GM12878 (cell line): ENCODE data around the gene RGS6. TPM values are rescaled to one million over a fixed set of nuclear protein-coding genes. Genes with fewer than 3 reads are reported as not detected.

Source experiments
- ATAC-seq: fragments of 200-7000 bp; cut with Tn5 transposase; 3 replicates; pipeline ENCODE4 v1.9.1; 2020; ENCODE audit warnings: mild to moderate bottlenecking, moderate library complexity
- BruUV-seq: library from RNA; stranded (reverse); fragments of 400-500 nt; replicated peaks from 2 replicates; lab custom pipeline; 2021; lab: Mats Ljungman, UMichigan
- CTCF ChIA-PET: fragments of 300-600 bp; sonication (Branson Sonifier 250); formaldehyde crosslinking; extraction: SDS; loops from one replicate; lab custom pipeline; 2021; ENCODE audit warnings: inconsistent platforms; lab: Yijun Ruan, JAX
- POLR2A ChIA-PET: fragments of 350-600 bp; formaldehyde crosslinking; extraction: SDS; loops from one replicate; lab custom pipeline; 2021; ENCODE audit warnings: inconsistent platforms; lab: Charles Lee
- RAD21 ChIA-PET: fragments of 300-600 bp; sonication (Branson Sonifier 250); formaldehyde crosslinking; loops from one replicate; lab custom pipeline; 2023; ENCODE audit warnings: antibody characterized with exemption; ENCODE audit not compliant: unreplicated experiment; lab: Charles Lee
- SMC1A ChIA-PET: fragments of 300-600 bp; sonication (Branson Sonifier 250); formaldehyde crosslinking; loops from one replicate; lab custom pipeline; 2023; ENCODE audit not compliant: unreplicated experiment, uncharacterized antibody; lab: Charles Lee
- DNase-seq: peaks from one replicate; pipeline ENCODE4 v3.0.0-alpha.2; 2011; ENCODE audit warnings: low read depth, low spot score
- FAIRE-seq: peaks from 3 replicates; lab custom pipeline; 2011; peaks lifted over from hg19 to GRCh38; lab: Jason Lieb, UNC
- H2AFZ ChIP-seq: 2 replicates; pipeline ENCODE4 v1.6.0; 2011; ENCODE audit warnings: low read depth, low read length, control low read depth; ENCODE audit not compliant: control insufficient read depth
- H3K27ac ChIP-seq: 2 replicates; pipeline ENCODE4 v1.5.1; 2011; ENCODE audit warnings: control low read depth; ENCODE audit not compliant: control insufficient read depth, insufficient read depth
- H3K27me3 ChIP-seq, 2 experiments: replicated peaks in 1 of 2; 2 replicates each; pipeline versions ENCODE4 v1.6.0 to v1.6.1; 2011; ENCODE audit warnings: low read length in 1 of 2; ENCODE audit not compliant: control insufficient read depth in 2 of 2, insufficient read depth in 2 of 2
- H3K36me3 ChIP-seq, 2 experiments: 2 replicates each; pipeline ENCODE4 v1.5.1; 2011; ENCODE audit warnings: low read length in 1 of 2; ENCODE audit not compliant: control insufficient read depth in 2 of 2, insufficient read depth in 2 of 2
- H3K4me1 ChIP-seq: 2 replicates; pipeline ENCODE4 v1.6.1; 2011; ENCODE audit warnings: mild to moderate bottlenecking, low read length, moderate library complexity, mixed read lengths; ENCODE audit not compliant: control insufficient read depth, insufficient read depth
- H3K4me2 ChIP-seq: 2 replicates; pipeline ENCODE4 v1.6.0; 2011; ENCODE audit warnings: control low read depth; ENCODE audit not compliant: control insufficient read depth, insufficient read depth
- H3K4me3 ChIP-seq: fragments of 200-600 bp; sonication (generic); 2 replicates; pipeline ENCODE4 v1.5.1; 2016
- H3K79me2 ChIP-seq: 2 replicates; pipeline ENCODE4 v1.6.0; 2011; ENCODE audit warnings: low read length; ENCODE audit not compliant: control insufficient read depth, insufficient read depth
- H3K9ac ChIP-seq: 2 replicates; pipeline ENCODE4 v1.8.0; 2011; ENCODE audit warnings: low read length, control low read depth, mixed read lengths; ENCODE audit not compliant: control insufficient read depth, insufficient read depth
- H3K9me3 ChIP-seq: replicated peaks from 3 replicates; pipeline ENCODE4 v1.5.1; 2011; ENCODE audit warnings: mild to moderate bottlenecking, low read length; ENCODE audit not compliant: control insufficient read depth, insufficient read depth
- H4K20me1 ChIP-seq: 2 replicates; pipeline ENCODE4 v1.6.0; 2011; ENCODE audit not compliant: control insufficient read depth, insufficient read depth
- BACH1 ChIP-seq: fragments of 450-650 bp; IDR thresholded peaks from 2 replicates; pipeline ENCODE4 v1.6.1; 2017; ENCODE audit warnings: mild to moderate bottlenecking, borderline replicate concordance
- LARP7 ChIP-seq: fragments of 450-650 bp; IDR thresholded peaks from 2 replicates; pipeline ENCODE4 v1.6.1; 2017; ENCODE audit warnings: mild to moderate bottlenecking
- MYC ChIP-seq: IDR thresholded peaks from 2 replicates; pipeline ENCODE4 v1.6.1; 2011; ENCODE audit warnings: mild to moderate bottlenecking, low read length, moderate library complexity, inconsistent platforms; ENCODE audit not compliant: insufficient read depth, insufficient replicate concordance, insufficient read length, severe bottlenecking
- RAD21 ChIP-seq: IDR thresholded peaks from 2 replicates; pipeline ENCODE4 v1.6.1; 2011; ENCODE audit warnings: mild to moderate bottlenecking, low read depth, low read length, moderate library complexity; ENCODE audit not compliant: insufficient read depth
- SMAD1 ChIP-seq: fragments of 450-650 bp; IDR thresholded peaks from 2 replicates; pipeline ENCODE4 v1.6.1; 2018; ENCODE audit warnings: mild to moderate bottlenecking, low read depth; ENCODE audit not compliant: partially characterized antibody
- SMAD5 ChIP-seq: IDR thresholded peaks from 2 replicates; pipeline ENCODE4 v1.6.1; 2016; ENCODE audit warnings: antibody characterized with exemption, low read depth
- ZNF217 ChIP-seq: fragments of 450-650 bp; IDR thresholded peaks from 2 replicates; pipeline ENCODE4 v1.6.1; 2017; ENCODE audit warnings: antibody characterized with exemption, mild to moderate bottlenecking
- WGBS: methylation state at CpG from one replicate; pipeline ENCODE4 v1.1.6; 2016; ENCODE audit warnings: low lambda C conversion rate; ENCODE audit not compliant: insufficient replicate concordance, insufficient coverage; ENCODE audit errors: missing lambda C conversion rate; 5-methylcytosine and 5-hydroxymethylcytosine counted together
- in situ Hi-C: fragments of 300-500 bp; cut with MboI; formaldehyde crosslinking; loops from 9 replicates; pipeline ENCODE4 v1.14.3; 2018; ENCODE audit warnings: mixed read lengths
- intact Hi-C: fragments of 100-400 bp; cut with micrococcal nuclease; formaldehyde crosslinking; loops from one replicate; pipeline ENCODE4 v1.14.2; 2022; ENCODE audit not compliant: unreplicated experiment
- polyA plus RNA-seq, 11 experiments: library from polyadenylated mRNA; depleted of rRNA in 4 of 11; unstranded in 6 of 11; stranded (reverse) in 5 of 11; fragments of >200 nt; fragmentation: Nextera tagmentation in 4 of 11; fragmentation: Illumina TruSeq in 1 of 11; extraction: Ambion mirVana in 4 of 11; extraction: Trizol in 1 of 11; gene quantifications; 1 replicate in 1 of 11; 2 replicates in 10 of 11; pipeline versions ENCODE4 v1.2.1 to v1.2.3, GENCODE V29; 2011 to 2016; ENCODE audit warnings: inconsistent platforms in 2 of 11, missing spikeins in 2 of 11, low read depth in 1 of 11
- total RNA-seq, 4 experiments: library from RNA; depleted of rRNA in 3 of 4; stranded (reverse); fragments of >200 nt in 3 of 4; fragmentation: Illumina TruSeq in 1 of 4; extraction: Trizol in 1 of 4; gene quantifications; 2 replicates each; pipeline versions ENCODE4 v1.2.1 to v1.2.3, GENCODE V29; 2013 to 2021

The RGS6 gene
- total and polyA plus RNA-seq, 10 of the 15 experiments (the other 5 are each of a cell fraction or from before 2014, with no cell fraction given) = 3.9 to 18.1 (median 12.4) TPM

- TF ChIP-seq RAD21 (0 out of 2 replicates have a peak, but pooled peaks have one; percentile 10), SMAD5 (no peak), LARP7 (no peak), MYC (no peak), SMAD1 (no peak), ZNF217 (no peak), BACH1 (no peak)
- FAIRE-seq (no peak), DNase-seq (no peak), ATAC-seq (no peak)
- Histone ChIP-seq H2AFZ (no peak overlapping the region), H4K20me1 (no peaks in the 10 kb centered on the region), H3K27ac (no peak overlapping the region), H3K4me2 (no peak overlapping the region), H3K36me3 (no peaks in the 10 kb centered on the region), H3K9me3 (no peaks in the 10 kb centered on the region), H3K4me1 (peaks cover 19% of the 10 kb centered on the region), H3K9ac (no peak overlapping the region), H3K79me2 (no peaks in the 10 kb centered on the region), H3K27me3 (no peaks in the 10 kb centered on the region), H3K4me3 (no peak overlapping the region)
- BruUV-seq = no TSS peak
- POLR2A ChIA-PET = no interaction called here
- SMC1A ChIA-PET = interaction anchor here (1.0 to 8.8 kb wide), 4 partner anchors 18 to 47 kb away, joined by 3 to 91 read pairs (median 6); no protein-coding TSS in a partner anchor
- WGBS = 92% methylated on average over 14 of the region's 14 CpGs
- intact Hi-C loops = no loop called here
- CTCF ChIA-PET = interaction anchor here (1.0 to 10.8 kb wide), 3 partner anchors 25 to 42 kb away, joined by 4 to 128 read pairs (median 4); no protein-coding TSS in a partner anchor
- RAD21 ChIA-PET = interaction anchor here (0.8 to 1.5 kb wide), 2 partner anchors 29 to 41 kb away, joined by 3 read pairs; no protein-coding TSS in a partner anchor
- in situ Hi-C loops = no loop called here
Observed at GRCh38 chr14:72472845-72473244, 540.6 kb downstream of the RGS6 start.
